GM19240 (cell line): ENCODE results near the gene SLC38A8.

ENCODE experiments used
- DNase-seq: peaks from one replicate; pipeline ENCODE4 v3.0.0; 2011; ENCODE audit warnings: low spot score; ENCODE audit not compliant: insufficient read length

SLC38A8 gene

GRCh38 chr16:84049403-84050060 is 6.9 kb upstream of the SLC38A8 start:
- no peak for DNase-seq

- DNase-seq: no peak
Observed at GRCh38 chr16:84048871-84049270, 6.3 kb upstream of the SLC38A8 start.

DNA sequence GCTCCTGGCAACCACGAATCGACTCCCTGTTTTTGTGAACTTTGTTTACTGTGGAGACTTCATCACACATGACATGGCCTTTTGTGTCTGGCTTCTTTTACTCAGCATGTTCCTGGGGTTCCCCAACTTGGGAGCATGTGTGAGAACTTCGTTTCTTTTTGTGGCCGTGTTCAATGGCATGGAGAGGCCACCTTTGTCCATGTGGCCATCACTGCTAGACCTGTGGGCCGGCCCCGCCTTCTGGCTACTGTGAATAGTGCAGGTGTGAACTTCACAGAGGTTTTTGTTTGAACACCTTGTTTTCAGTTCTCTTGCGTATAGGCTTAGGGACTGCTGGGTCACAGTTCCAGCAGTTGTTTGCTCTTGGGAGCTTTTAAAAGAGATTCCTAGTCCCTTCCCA is 5.7 kb upstream of the SLC38A8 start:
- no peak for DNase-seq

- DNase-seq: no peak
Observed at GRCh38 chr16:84047626-84048025, 5.0 kb upstream of the SLC38A8 start.

- DNase-seq: no peak
Observed at GRCh38 chr16:84047206-84047605, 4.6 kb upstream of the SLC38A8 start.

- DNase-seq: no peak
Observed at GRCh38 chr16:84045818-84046470, 3.3 kb upstream of the SLC38A8 start.

DNA sequence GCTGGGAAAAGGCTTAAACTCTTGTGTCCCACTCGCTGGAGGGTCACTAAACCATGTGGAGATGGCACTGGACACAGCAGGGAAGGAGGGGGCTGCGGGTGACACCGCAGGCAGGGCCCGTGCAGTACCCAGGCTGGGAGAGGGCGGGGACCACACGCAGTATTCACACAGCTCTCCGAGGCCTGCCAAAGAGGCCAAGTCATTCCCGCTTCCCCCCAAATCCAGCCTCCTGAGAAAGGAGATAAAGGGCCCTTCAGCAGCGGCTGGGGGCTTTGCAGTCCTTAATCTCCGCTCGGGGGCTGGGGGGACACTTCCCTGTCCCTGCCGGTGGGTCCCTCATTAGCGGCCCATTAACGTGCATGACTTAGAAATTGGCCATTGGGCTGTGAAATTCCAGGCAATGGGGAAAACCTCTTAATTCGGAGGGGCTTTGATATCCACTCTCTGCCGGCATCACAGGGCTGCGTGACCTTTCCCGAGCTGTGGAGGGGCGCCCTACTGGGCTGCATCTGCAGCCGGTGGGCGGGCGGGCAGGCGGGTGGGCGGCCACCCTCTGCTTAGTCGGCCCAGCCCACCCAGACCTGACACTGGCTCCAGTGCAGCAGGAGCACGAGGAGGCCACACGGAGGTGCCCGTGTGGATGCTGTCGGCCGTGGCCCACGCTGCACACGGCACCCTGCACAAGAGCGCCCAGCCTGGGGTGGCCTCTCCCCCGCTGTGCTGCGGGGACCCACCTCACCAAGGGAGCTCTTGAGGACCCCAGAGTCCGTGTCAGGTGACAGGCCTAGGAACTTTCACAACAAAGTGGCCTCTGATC is 2.6 kb upstream of the SLC38A8 start:
- DNase-seq: no peak

GRCh38 chr16:84044118-84044488 is 1.5 kb upstream of the SLC38A8 start:
- no peak for DNase-seq

DNA sequence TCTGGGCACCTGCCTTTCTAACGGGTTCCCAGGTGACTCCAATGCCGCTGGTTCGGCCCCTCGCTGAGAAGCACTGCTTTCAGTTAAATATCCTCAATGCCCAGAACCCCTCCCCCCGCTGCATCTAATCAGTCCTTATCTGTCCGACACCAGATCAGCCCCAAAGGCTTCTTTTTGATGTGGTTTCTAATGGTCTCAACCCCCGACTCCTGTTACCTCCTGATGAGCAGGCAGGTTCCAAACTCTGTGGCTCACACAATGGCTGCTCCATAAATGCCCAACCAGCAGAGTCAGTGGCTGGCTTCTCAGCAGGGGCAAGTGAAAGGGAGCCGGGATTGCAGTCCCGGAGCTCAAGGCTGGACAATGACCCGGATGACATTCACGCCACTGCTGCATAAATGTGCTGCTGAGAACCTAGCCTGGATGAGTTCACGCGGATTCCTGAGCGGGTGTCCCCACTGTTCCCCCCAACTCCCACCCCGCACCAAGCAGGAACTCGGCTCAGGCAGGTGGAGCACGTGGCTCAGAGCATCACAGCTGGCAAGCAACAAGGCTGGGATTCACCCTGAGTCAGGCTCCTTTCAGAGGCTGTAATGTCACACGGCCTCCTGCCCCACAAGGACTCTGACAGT is 1.0 kb upstream of the SLC38A8 start:
- no peak for DNase-seq

DNA sequence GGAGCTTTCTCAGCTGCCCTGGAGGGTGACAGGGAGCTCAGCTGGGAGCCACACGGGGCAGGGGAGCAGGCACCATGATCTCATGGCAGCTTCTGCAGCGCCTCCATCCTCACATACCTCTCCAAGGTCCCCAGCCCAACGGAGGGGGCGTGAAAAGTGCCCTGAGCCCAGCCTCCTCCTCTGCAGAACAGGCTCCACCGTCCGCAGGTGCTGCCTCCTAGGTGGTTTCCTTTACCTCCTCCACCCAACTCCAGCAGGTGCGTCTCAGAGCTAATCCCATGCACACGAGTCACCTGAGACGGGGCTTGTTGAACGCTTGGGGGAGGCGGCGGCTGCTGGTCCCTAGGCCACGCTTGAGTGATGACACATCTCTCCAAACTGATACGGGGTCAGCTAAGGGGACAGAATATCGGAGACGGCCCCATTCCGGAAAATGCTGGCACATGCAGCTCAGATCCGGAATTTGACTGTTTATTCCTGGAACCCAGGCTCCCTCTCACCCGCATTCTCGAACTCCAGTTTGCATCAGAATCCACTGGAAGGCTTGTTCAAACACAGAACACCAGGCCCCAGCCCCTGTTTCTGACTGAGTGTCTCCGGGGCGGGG is 387 bp upstream of the SLC38A8 start:
- no peak for DNase-seq

GRCh38 chr16:84041881-84042280 is 714 bp downstream of the SLC38A8 start:
- DNase-seq: no peak

GRCh38 chr16:84040823-84041820 is 1.5 kb downstream of the SLC38A8 start:
- no peak for DNase-seq

GRCh38 chr16:84040226-84040822 is 2.3 kb downstream of the SLC38A8 start:
- no peak for DNase-seq

GRCh38 chr16:84039696-84040095 is 2.9 kb downstream of the SLC38A8 start:
- DNase-seq: no peak

GRCh38 chr16:84038469-84038868 is 4.1 kb downstream of the SLC38A8 start:
- no peak for DNase-seq

DNA sequence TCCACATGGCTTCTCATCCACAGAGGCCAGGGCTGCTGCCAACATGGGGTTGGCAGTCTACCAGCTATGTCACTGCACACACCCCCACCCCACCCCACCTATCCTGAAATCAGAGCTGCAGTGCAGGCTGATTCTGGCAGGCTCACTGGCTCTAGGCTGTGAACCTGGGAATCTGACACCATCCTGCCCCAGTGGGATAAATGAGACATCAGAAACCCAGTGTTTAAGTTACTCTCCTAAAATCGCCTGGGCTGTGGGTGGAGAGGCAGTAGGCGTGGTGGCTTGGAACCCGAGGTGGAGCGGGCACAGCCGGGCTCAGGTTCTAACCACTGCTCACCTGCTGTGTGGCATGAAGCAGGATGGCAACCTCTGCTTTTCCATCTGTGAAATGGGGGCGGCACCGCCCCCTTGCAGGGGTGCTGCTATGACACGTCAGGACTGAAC is 5.6 kb downstream of the SLC38A8 start:
- DNase-seq: no peak

DNA sequence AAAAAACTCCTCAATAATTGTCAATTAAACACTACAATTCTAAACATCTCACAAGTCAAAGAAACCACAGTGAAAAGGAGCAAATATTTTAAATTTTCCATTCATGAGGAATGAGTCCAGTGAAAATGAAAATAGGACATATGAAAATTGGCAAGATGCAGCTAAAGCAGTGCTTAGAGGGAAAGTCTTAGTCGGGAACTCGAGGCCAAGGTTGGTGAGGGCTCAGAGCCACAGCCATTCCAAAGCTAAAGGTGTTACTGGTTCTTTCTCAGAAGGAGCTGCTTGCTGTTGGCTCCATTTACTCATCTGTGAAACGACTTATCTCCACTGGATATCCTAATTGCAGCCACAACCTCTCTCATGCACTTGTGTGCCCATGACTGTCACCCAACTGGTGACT is 6.5 kb downstream of the SLC38A8 start:
- DNase-seq: no peak

DNA sequence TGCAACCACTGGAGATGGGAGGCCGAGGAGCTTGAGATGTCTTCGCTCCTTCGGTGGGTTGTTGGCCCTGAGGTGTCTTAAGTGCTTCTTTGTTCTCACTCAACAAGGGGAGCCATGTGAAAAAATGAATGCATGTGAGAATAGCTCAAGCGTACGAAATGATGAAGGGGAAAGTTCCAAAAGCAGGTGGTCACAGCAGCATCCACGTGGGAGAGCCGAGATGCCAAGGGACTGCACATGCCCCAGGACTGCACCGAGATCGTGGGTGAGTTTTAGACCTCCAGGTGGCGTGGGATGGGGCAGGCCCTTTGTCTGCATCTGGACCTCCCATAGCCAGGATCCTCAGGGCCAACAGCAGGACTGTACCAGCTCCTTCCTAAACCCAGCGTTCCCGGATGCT is 8.1 kb downstream of the SLC38A8 start:
- no peak for DNase-seq

GRCh38 chr16:84033251-84034195 is 9.1 kb downstream of the SLC38A8 start:
- no peak for DNase-seq
